Hematopoietic multipotent progenitor cell treated with erythropoietin and hydrocortisone succinate and interleukin-3 and kit ligand, for 6 days (in vitro differentiated cells): ENCODE results near the gene PTPRN2.
"Not testable (repeated sequence)": the region's sequence is repeated elsewhere in the genome, so short reads cannot be mapped to it uniquely, and the experiment has no call there.

ENCODE experiments used
- DNase-seq: peaks from one replicate; pipeline ENCODE4 v3.0.0-alpha.2; 2015

Gene PTPRN2

DNA sequence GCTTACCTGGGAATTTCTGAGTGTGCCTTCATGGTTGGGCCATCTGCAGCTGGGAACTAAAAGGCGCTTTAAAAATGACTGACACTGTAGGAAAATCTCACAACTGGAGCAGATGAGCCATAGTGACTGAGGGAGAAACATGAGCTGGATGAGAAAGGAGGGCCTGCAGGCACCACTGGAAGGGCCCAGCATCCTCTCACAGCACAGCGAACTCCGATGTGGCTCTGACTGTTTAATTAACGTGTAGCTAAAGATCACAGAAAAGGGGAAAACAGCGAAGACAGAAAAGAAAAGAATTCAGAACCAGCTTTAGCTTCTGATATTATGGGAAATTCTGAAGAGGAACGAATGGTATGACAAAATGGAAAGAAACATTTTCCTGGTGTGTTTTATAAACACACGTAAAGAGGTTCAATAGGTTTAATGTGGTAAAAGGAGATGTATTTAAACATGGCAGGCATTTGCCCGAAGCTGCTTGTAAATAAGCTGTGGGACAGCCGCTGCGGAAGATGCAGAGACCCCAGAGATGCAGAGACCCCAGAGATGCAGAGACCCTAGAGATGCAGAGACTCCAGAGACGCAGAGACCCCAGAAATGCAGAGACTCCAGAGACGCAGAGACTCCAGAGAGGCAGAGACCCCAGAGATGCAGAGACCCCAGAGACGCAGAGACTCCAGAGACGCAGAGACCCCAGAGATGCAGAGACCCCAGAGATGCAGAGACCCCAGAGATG, 534.3 kb downstream of the PTPRN2 start:
- DNase-seq, result no peak

- no peak for DNase-seq
These were observed 535.1 kb downstream of the PTPRN2 start for GRCh38 chr7:158052381-158053060.

DNA sequence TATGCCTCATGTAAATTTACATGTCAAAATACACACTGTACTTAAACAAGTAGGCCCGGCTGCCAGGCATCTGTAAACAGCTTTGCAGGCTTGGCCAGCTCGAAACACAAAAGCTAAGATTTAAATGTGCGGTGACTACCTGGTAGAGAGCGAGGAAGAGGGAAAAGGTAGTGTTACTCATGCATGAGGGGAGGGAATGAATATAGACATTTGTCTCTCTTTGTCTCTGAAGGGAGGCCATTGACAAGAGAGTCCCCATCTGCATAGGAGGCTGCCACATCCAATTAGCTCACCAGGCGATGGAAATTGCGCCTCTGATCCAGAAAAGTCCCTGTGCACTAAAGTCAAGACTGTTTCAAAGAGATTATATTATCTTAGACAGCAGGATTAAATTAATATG, 535.8 kb downstream of the PTPRN2 start:
- no peak for DNase-seq

DNA sequence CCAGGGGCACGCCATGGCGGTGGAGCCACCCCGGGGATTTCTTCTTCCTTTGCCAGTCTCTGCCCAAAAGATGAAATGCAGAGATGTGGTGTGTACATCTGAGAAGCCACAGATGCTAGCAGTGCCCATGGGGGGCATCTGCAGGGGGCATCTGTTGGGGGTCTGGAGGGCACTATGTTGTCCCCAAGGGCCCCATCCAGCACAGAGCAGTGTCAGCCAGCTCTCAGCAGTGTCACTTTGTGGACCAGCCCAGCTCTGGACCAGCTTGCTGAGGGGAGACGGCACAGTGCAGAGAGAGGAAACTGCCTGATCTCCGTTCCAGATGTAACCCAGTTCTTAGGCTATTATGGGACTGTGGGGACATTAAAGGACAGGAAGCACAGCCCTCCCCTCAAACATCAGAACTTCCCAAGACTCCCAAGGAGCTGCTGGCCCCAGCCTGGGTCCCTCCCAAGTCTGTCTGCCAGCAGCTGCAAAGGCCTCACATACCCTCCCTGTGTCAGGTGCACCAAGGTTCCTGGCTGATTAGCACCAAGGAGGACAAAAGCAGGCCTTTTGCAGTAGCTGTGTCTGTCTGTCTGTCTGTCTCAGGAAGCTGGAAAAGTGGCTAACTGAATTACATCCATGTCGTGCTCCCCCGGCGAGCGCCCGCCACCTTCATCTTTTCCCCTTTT, 536.5 kb downstream of the PTPRN2 start:
- DNase-seq, result no peak

DNA sequence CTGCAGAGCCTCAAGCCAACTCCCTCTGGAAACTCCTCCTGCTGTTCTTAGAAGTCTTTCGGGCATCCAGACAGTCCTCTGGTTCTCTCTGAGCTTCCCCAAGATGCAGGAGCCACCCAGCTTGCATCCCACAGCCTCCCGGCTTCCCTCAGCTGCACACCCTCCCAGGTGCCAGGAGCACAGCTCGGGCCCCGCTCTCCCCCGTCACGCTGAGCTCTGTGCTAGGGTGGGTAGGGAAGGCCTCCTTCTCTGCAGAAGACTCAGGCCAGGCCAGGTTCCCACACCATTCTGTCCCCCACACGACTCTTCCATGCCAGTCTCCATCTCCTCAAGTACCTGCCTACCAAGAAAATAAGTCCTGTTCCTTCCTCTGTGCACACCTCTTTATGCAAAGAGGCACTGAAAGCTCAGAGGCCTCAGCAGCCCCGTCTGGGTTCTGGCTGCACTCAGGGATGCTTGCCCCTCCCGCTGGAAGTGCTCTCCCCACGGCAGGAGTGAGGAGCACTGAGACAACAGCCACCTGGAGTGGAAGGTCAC, 537.1 kb downstream of the PTPRN2 start:
- no peak for DNase-seq

GRCh38 chr7:158049271-158049670, 538.4 kb downstream of the PTPRN2 start:
- no peak for DNase-seq

DNA sequence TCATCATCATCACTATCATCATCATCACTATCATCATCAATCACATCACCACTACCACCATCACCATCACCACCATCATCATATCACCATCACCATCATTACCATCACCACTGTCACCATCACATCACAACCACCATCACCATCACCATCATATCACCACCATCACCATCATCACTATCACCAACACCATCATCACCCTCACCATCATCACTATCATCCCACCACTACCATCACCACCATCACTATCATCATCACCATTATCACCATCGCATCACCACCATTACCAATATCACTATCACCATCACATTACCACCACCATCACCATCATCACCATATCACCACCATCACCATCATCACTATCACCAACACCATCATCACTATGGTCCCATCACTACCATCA, 539.1 kb downstream of the PTPRN2 start:
- no peak for DNase-seq

DNA sequence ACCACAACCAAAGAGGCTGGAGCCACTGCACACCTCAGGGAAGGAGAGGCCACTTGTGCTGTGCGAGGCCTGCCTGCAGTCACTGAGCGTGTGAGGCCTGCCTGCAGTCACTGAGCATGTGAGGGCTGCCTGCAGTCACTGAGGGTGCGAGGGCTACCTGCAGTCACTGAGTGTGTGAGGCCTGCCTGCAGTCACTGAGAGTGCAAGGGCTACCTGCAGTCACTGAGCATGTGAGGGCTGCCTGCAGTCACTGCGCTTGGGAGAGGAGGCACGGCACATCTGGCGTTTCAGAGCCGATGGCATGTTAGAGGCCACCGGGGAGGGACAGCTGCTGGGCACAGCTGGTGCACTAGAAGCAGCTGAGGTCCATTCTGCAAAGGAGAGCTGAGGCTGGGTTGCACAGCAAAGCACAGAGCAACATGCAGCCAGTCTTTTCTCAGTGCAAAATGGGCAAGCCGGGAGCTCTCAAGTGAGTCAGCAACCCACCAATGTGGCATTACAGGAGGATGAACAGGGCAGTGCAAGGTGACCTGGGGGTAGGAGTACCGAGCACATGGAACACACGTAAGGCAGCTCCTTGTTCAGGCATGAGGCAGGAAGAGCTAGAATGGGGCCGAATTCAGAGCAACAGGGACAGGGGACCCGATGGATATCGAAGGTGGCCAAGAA, 540.1 kb downstream of the PTPRN2 start:
- no peak for DNase-seq

DNA sequence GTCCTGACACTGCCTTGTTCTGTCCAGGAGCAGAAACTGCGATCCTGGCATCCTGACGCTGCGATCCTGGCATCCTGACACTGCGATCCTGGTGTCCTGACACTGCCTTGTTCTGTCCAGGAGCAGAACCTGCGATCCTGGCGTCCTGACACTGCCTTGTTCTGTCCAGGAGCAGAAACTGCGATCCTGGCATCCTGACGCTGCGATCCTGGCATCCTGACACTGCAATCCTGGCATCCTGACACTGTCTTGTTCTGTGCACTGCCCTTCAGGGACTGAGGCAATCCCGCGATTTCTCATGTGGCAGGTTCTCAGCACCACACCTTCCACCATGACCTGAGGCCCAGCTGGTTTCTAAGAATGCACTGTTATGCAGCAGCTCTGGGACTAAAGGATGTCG, 541.4 kb downstream of the PTPRN2 start:
- DNase-seq, result not testable (repeated sequence)

DNA sequence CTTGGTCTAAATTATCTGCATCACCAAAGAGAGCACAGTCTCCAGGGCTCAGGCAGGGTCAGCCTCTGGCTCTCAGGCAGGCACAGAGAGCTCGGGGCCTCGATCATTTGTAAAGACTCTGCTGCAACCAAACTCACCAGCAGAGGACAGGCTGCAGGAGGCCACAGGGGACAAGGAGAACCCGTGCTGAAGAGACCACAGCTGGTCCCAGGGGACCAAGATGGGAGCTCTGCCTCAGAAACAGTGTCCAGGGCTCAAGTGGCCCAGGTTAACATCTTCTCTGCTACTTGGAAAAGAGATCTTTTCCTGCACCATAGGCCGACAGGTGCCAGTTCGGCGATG, 543.2 kb downstream of the PTPRN2 start:
- no peak for DNase-seq

DNA sequence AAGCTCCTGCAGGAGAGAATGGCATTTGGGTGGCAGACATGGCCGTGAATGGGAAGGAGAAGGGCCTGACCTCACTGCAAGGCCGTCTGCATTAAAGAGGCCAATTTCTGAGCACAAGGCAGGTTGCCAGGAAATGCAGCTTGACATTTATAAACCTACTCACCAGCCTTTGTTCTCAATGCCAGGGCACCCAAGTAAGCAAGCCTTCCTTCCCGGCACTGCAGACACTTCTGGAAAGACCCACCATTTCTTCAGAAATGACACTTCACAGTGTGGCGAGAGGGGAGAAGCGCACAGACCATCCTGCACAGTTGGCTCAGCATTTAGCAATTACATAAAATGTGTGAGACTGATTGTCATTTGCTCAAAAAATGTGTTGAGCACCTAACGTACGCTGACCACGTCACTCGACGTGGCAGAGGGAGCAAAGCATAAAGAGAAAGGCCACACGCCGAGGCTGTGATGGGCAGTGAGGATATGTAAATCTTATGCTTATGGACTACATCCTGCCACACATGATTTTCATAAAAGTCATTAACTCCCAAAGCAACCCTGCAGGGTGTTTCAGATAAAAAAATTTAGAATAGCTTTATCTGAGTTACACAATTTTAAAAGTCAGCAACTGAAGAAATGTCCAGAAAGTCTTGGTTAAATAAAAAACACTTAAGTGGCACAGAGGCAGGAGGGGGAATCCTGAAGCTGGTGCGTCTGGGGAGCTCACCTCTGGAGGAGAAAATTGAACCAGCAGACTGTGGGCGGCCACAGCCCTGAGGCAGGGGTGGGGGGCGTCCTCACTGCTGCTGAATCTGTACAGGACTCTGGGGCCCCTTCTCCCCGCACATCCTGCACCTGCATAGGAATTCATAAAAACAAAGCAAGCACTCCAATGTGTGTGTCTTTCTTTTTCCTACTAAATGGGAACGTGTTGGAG, 543.8 kb downstream of the PTPRN2 start:
- no peak for DNase-seq

DNA sequence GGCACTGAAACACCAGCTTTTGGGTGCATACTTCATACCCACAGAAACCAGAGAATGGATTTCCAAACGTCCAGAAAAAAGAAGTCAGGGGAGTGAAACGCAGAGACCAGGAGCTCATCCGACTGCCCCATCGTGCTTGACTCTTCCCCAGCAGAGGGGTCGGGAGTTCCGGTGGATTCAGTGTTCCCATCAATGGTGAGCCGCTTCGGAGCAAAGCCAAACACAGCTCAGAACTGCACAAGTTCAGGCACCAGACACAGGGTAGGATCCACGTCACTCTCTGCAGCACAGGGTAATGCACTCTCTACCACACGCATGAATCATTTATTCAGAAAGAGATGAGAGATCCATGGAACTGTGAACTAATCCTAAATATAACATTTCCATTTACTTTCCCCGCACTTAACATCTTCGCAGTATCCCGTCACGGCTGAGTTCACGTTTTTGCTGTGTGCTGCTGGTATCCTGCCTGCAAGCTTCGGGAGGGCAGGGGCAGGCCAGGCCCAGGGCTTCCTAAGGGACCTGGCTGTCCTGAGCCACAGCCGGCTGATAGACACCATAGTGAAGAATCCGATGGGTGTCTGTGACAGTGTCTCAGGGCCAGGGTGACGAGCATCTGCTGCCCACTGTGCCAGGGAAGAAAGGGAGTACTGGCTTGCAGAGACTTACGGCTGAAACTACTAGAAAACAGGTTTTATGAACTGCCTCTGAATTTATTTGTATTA, 545.3 kb downstream of the PTPRN2 start:
- no peak for DNase-seq

- no peak for DNase-seq
These were observed 547.4 kb downstream of the PTPRN2 start for GRCh38 chr7:158040199-158040598.

- DNase-seq, result no peak
These were observed 548.4 kb downstream of the PTPRN2 start for GRCh38 chr7:158039270-158039669.

GRCh38 chr7:158037211-158037610, 550.4 kb downstream of the PTPRN2 start:
- no peak for DNase-seq

DNA sequence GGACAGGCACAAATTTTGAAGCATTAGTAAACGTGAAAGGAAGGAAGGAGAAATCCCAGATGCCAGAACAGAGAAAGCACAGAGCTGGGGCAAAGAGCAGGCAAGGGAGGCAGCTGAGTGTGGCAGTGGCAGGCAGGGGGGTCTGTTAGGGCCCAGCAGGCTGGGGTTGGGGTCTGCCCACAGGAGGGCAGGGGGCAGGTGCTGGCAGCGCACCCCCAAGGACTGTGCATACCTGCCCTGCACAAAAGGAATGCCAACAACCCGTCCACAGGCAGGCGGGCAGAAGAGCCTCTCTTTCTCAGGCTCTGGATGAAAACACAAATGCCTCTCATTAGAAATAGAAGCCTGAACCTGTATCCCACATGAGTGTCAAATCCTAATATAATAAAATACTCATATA, 552.3 kb downstream of the PTPRN2 start:
- no peak for DNase-seq

GRCh38 chr7:158034571-158034970, 553.1 kb downstream of the PTPRN2 start:
- DNase-seq, result no peak

DNA sequence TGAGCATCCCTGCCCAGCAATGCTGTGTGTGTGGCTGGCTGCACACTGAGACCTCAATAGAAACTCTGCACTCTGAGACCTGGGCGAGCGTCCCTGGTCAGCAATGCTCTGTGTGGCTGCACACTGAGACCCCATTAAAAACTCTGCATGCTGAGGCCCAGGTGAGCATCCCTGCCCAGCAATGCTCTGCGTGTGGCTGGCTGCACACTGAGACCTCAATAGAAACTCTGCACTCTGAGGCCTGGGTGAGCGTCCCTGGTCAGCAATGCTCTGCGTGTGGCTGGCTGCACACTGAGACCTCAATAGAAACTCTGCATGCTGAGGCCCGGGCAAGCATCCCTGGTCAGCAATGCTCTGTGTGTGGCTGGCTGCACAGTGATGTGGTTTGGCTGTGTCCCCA, 553.7 kb downstream of the PTPRN2 start:
- not testable (repeated sequence) for DNase-seq

- no peak for DNase-seq
These were observed 554.4 kb downstream of the PTPRN2 start for GRCh38 chr7:158033196-158033595.

DNA sequence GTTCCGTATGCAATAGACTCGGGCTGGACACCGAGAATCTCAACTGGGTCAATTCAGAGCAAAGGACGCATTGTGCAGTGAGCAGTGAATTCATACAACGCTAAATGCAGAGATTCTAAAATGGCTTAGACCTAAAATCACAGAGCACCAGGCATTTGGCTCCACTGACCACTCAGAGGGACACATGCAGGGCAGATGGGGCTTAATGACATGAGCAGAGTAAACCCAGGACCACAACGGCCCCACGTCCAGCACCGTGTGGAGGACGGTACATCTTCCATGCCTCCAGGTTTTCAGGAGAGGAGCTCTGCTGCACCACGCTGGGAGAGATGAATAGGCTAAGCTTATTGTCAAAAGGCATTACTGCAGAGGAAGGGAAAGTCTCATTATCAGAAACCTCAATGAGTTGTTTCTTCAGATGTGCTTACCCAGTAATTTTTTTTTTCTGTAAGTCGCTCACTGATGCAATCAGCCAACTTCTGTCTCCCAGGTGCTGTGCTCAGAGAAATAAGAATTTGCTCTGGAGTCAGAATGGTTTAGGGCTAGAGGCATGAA, 555.0 kb downstream of the PTPRN2 start:
- DNase-seq, result no peak

DNA sequence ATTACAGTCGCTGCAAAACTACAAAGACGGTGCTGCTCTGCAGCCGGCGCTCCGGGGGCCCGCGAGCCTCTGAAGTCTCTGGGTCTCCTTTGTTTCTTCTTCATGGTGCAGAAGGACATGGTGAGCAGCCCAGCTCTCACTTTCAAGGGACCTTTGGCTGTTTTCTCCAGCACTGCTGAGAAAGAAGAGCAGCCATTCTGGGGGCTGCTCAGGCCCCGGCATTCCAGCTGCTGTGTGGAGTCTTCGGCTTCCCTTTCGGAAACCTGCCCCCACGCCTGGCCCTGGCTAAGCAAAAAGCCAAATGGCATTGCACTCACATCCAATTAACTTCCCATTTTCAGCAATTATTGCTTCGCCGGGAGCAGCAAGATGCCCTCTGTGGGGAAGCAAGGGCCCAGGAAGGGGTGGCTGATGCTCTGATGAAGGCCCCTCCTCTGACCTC, 555.7 kb downstream of the PTPRN2 start:
- no peak for DNase-seq
